B cell (primary cell): ENCODE measurements around the gene MDK. TPM values are rescaled to one million over a fixed set of nuclear protein-coding genes. Genes with fewer than 3 reads are reported as not detected.

Experiments
- ATAC-seq: fragments of 200-7000 bp; cut with Tn5 transposase; one replicate; pipeline ENCODE4 v1.10.0; 2021; ENCODE audit warnings: low read depth, mild to moderate bottlenecking, moderate number of reproducible peaks, moderate library complexity
- CTCF ChIA-PET: fragments of 350-600 bp; sonication (Branson Sonifier 250); formaldehyde crosslinking; loops from one replicate; lab custom pipeline; 2021; ENCODE audit warnings: antibody characterized with exemption, inconsistent platforms; lab: Charles Lee
- POLR2A ChIA-PET: fragments of 350-600 bp; sonication (Branson Sonifier 250); formaldehyde crosslinking; loops from one replicate; lab custom pipeline; 2021; ENCODE audit warnings: antibody characterized with exemption; lab: Charles Lee
- DNase-seq: peaks from one replicate; pipeline ENCODE4 v3.0.0; 2013
- H2AFZ ChIP-seq: 2 replicates; pipeline ENCODE4 v1.6.1; 2012; ENCODE audit warnings: mild to moderate bottlenecking, low read depth, low read length; ENCODE audit not compliant: insufficient read depth, poor library complexity, severe bottlenecking
- H3K27ac ChIP-seq, 2 donors: 1 replicate in 1 of 2; 2 replicates in 1 of 2; pipeline ENCODE4 v1.5.1; 2012 to 2013; ENCODE audit warnings: low read length in 2 of 2, mild to moderate bottlenecking in 2 of 2, moderate library complexity in 1 of 2
- H3K27me3 ChIP-seq, 4 experiments: fragments of 200-600 bp in 1 of 4; sonication (generic) in 1 of 4; replicated peaks in 1 of 4; 1 replicate in 2 of 4; 2 replicates in 2 of 4; pipeline versions ENCODE4 v1.6.1 to v1.7.0; 2013 to 2016; ENCODE audit warnings: low read length in 3 of 4, mild to moderate bottlenecking in 2 of 4, mixed read lengths in 1 of 4, moderate library complexity in 1 of 4; ENCODE audit not compliant: insufficient read depth in 4 of 4, control insufficient read depth in 3 of 4; ENCODE audit errors: control extremely low read depth in 1 of 4
- H3K36me3 ChIP-seq, 2 experiments: replicated peaks in 1 of 2; 1 replicate in 1 of 2; 2 replicates in 1 of 2; pipeline versions ENCODE4 v1.6.1 to v1.7.1; 2013; ENCODE audit warnings: low read length in 1 of 2; ENCODE audit not compliant: insufficient read depth in 2 of 2, control insufficient read depth in 1 of 2; ENCODE audit errors: control extremely low read depth in 1 of 2, extremely low read depth in 1 of 2
- H3K4me1 ChIP-seq, 2 donors: fragments of 200-600 bp in 1 of 2; sonication (generic) in 1 of 2; 1 replicate in 1 of 2; 2 replicates in 1 of 2; pipeline versions ENCODE4 v1.5.1 to v1.6.1; 2013 to 2017; ENCODE audit warnings: low read length in 2 of 2; ENCODE audit not compliant: control insufficient read depth in 2 of 2, insufficient read depth in 2 of 2
- H3K4me2 ChIP-seq: replicated peaks from 2 replicates; pipeline ENCODE3; 2012; ENCODE audit warnings: mild to moderate bottlenecking, low read depth, low read length; ENCODE audit not compliant: poor library complexity, severe bottlenecking
- H3K4me3 ChIP-seq, 5 experiments: fragments of 200-600 bp in 1 of 5; sonication (generic) in 1 of 5; 1 replicate in 3 of 5; 2 replicates in 2 of 5; pipeline versions ENCODE4 v1.5.1 to v1.7.0; 2011 to 2016; ENCODE audit warnings: low read length in 4 of 5, mild to moderate bottlenecking in 4 of 5, low read depth in 2 of 5, control low read depth in 1 of 5, moderate library complexity in 1 of 5; ENCODE audit not compliant: insufficient read depth in 1 of 5; ENCODE audit errors: control extremely low read depth in 1 of 5, extremely low read depth in 1 of 5
- H3K79me2 ChIP-seq: fragments of 200-600 bp; sonication (generic); one replicate; pipeline ENCODE4 v1.6.0; 2016; ENCODE audit warnings: low read length; ENCODE audit not compliant: control insufficient read depth, insufficient read depth
- H3K9ac ChIP-seq: fragments of 200-600 bp; sonication (generic); 2 replicates; pipeline ENCODE4 v1.6.1; 2017; ENCODE audit warnings: mild to moderate bottlenecking, low read length, moderate library complexity
- H3K9me3 ChIP-seq, 3 donors: one replicate each; pipeline versions ENCODE4 v1.6.1 to v1.7.1; 2013; ENCODE audit warnings: low read length in 2 of 3; ENCODE audit not compliant: control insufficient read depth in 2 of 3, insufficient read depth in 1 of 3; ENCODE audit errors: control extremely low read depth in 1 of 3
- H4K20me1 ChIP-seq: 2 replicates; pipeline ENCODE4 v1.6.0; 2012; ENCODE audit warnings: mild to moderate bottlenecking, low read length; ENCODE audit not compliant: insufficient read depth, control insufficient read depth, poor library complexity, severe bottlenecking
- H3K27ac Mint-ChIP-seq: one replicate; pipeline ENCODE4 v1.8.0; 2021; ENCODE audit warnings: mixed read lengths
- H3K27me3 Mint-ChIP-seq: one replicate; pipeline ENCODE4 v1.8.0; 2021; ENCODE audit warnings: mixed read lengths
- H3K4me1 Mint-ChIP-seq: one replicate; pipeline ENCODE4 v1.8.0; 2021; ENCODE audit warnings: mixed read lengths
- H3K4me3 Mint-ChIP-seq: one replicate; pipeline ENCODE4 v1.8.0; 2021; ENCODE audit warnings: mixed read lengths
- H3K9me3 Mint-ChIP-seq: one replicate; pipeline ENCODE4 v1.8.0; 2022; ENCODE audit warnings: mixed read lengths; ENCODE audit not compliant: insufficient read depth
- CTCF ChIP-seq: fragments of 200-600 bp; IDR thresholded peaks from one replicate; pipeline ENCODE4 v1.8.0; 2022; ENCODE audit warnings: antibody characterized with exemption, mild to moderate bottlenecking
- EZH2 ChIP-seq: IDR thresholded peaks from 2 replicates; pipeline ENCODE4 v1.6.1; 2012; ENCODE audit warnings: borderline replicate concordance, low read depth, mild to moderate bottlenecking, moderate library complexity, low read length; ENCODE audit not compliant: insufficient read depth, poor library complexity, severe bottlenecking
- WGBS: methylation state at CpG from one replicate; pipeline ENCODE4 v1.1.5; 2013; ENCODE audit warnings: missing lambda C conversion rate; ENCODE audit not compliant: insufficient coverage; 5-methylcytosine and 5-hydroxymethylcytosine counted together
- intact Hi-C: fragments of 100-400 bp; cut with micrococcal nuclease; formaldehyde crosslinking; loops from one replicate; pipeline ENCODE4 v1.10.0; 2022
- polyA plus RNA-seq: library from polyadenylated mRNA; depleted of rRNA; stranded (reverse); fragments of >200 nt; gene quantifications from 2 replicates; pipeline ENCODE4 v1.2.3, GENCODE V29; 2012
- total RNA-seq, 2 donors: library from RNA; stranded (reverse); fragments of 120-200 nt in 1 of 2; gene quantifications; 1 replicate in 1 of 2; 2 replicates in 1 of 2; pipeline versions ENCODE4 v1.2.3 to v1.2.4, GENCODE V29; 2013 to 2022

MDK gene
- total and polyA plus RNA-seq, 2 donors (not counting 1 experiment from before 2014, with no cell fraction given): 1.5 to 2.6 TPM

GRCh38 chr11:46334211-46334610 lies 47.3 kb upstream of the MDK start:
- Mint-ChIP-seq H3K9me3 (no peaks in the 10 kb centered on the region), H3K27me3 (peaks cover 74% of the 10 kb centered on the region), H3K4me3 (peak overlapping the region; percentile 80), H3K27ac (no peak overlapping the region), H3K4me1 (peaks cover 13% of the 10 kb centered on the region)
- TF ChIP-seq EZH2 (no peak), CTCF (no peak)
- ChIA-PET CTCF (no interaction called here), POLR2A (no interaction called here)
- ATAC-seq (no peak), DNase-seq (no peak)
- Histone ChIP-seq H3K4me3 (no peak overlapping the region), H3K9ac (no peak overlapping the region), H4K20me1 (no peaks in the 10 kb centered on the region), H3K27me3 (peaks cover 0 to 79% (median 43%) of the 10 kb centered on the region in 4 experiments), H3K36me3 (no peaks in the 10 kb centered on the region), H3K4me1 (peaks cover 12 to 19% of the 10 kb centered on the region in 2 donors), H3K27ac (no peak overlapping the region), H3K4me2 (no peak overlapping the region), H3K9me3 (peaks cover 0 to 9% (median 0%) of the 10 kb centered on the region in 3 donors), H3K79me2 (no peaks in the 10 kb centered on the region), H2AFZ (no peak overlapping the region)
- WGBS: 100% methylated on average over 3 of the region's 3 CpGs
- intact Hi-C loops: no loop called here

- Histone ChIP-seq H3K4me2 (no peak overlapping the region), H3K4me1 (peaks cover 12 to 19% of the 10 kb centered on the region in 2 donors), H4K20me1 (no peaks in the 10 kb centered on the region), H3K9ac (no peak overlapping the region), H3K36me3 (no peaks in the 10 kb centered on the region), H3K79me2 (no peaks in the 10 kb centered on the region), H3K27ac (no peak overlapping the region), H3K27me3 (peaks cover 0 to 70% (median 41%) of the 10 kb centered on the region in 4 experiments), H3K4me3 (no peak overlapping the region), H3K9me3 (peaks cover 0 to 9% (median 0%) of the 10 kb centered on the region in 3 donors), H2AFZ (no peak overlapping the region)
- TF ChIP-seq CTCF: no peak
- TF ChIP-seq EZH2: no peak
- H3K27ac Mint-ChIP-seq: no peak overlapping the region
- H3K4me1 Mint-ChIP-seq: peaks cover 13% of the 10 kb centered on the region
- H3K4me3 Mint-ChIP-seq: no peak overlapping the region
- intact Hi-C loops: no loop called here
- H3K9me3 Mint-ChIP-seq: no peaks in the 10 kb centered on the region
- WGBS: 77% methylated on average over 5 of the region's 6 CpGs
- H3K27me3 Mint-ChIP-seq: peaks cover 67% of the 10 kb centered on the region
- ATAC-seq (no peak), DNase-seq (no peak)
- ChIA-PET CTCF (no interaction called here), POLR2A (no interaction called here)
Observed at GRCh38 chr11:46335271-46335670, 46.2 kb upstream of the MDK start.
